WTC11 (cell line): ENCODE measurements around the gene NRP2. TPM values are rescaled to one million over a fixed set of nuclear protein-coding genes. Genes with fewer than 3 reads are reported as not detected.

Experiments used
- ATAC-seq: fragments of 200-7000 bp; cut with Tn5 transposase; 2 replicates; pipeline ENCODE4 v1.10.0; 2021; ENCODE audit warnings: mild to moderate bottlenecking, moderate library complexity
- CTCF ChIA-PET: fragments of 300-600 bp; sonication (Branson Sonifier 250); formaldehyde crosslinking; loops from one replicate; lab custom pipeline; 2021; ENCODE audit warnings: antibody characterized with exemption; lab: Charles Lee
- POLR2A ChIA-PET: fragments of 350-600 bp; sonication (Branson Sonifier 250); formaldehyde crosslinking; loops from one replicate; lab custom pipeline; 2021; ENCODE audit warnings: antibody characterized with exemption; lab: Charles Lee
- DNase-seq: peaks from one replicate; pipeline ENCODE4 v3.0.0; 2021; ENCODE audit warnings: low spot score
- H3K27ac Mint-ChIP-seq: 2 replicates; pipeline ENCODE4 v1.8.0; 2021; ENCODE audit warnings: mixed read lengths
- H3K27me3 Mint-ChIP-seq: 2 replicates; pipeline ENCODE4 v1.8.0; 2021; ENCODE audit warnings: low read depth, mild to moderate bottlenecking, moderate library complexity, mixed read lengths
- H3K36me3 Mint-ChIP-seq: 2 replicates; pipeline ENCODE4 v1.8.0; 2021; ENCODE audit warnings: mixed read lengths
- H3K4me1 Mint-ChIP-seq: 2 replicates; pipeline ENCODE4 v1.8.0; 2022; ENCODE audit warnings: mixed read lengths
- H3K4me3 Mint-ChIP-seq: 2 replicates; pipeline ENCODE4 v1.8.0; 2021; ENCODE audit warnings: mild to moderate bottlenecking, moderate library complexity, mixed read lengths
- H3K9me3 Mint-ChIP-seq: 2 replicates; pipeline ENCODE4 v1.8.0; 2021; ENCODE audit warnings: mixed read lengths
- CBFB ChIP-seq: sonication (generic); formaldehyde crosslinking; IDR thresholded peaks from 2 replicates; pipeline ENCODE4 v1.8.1; 2022; ENCODE audit warnings: mild to moderate bottlenecking, low read depth, missing genetic modification reagents
- E2F1 ChIP-seq: sonication (generic); formaldehyde crosslinking; IDR thresholded peaks from 2 replicates; pipeline ENCODE4 v1.8.0; 2022; ENCODE audit warnings: mild to moderate bottlenecking, missing genetic modification reagents
- EMX1 ChIP-seq: fragments of 250-450 bp; sonication (Bioruptor Pico); IDR thresholded peaks from 2 replicates; pipeline ENCODE4 v1.8.0; 2021; ENCODE audit warnings: mild to moderate bottlenecking
- FOXJ3 ChIP-seq: sonication (generic); formaldehyde crosslinking; IDR thresholded peaks from 2 replicates; pipeline ENCODE4 v1.9.0; 2021; ENCODE audit warnings: missing genetic modification reagents, mild to moderate bottlenecking, borderline replicate concordance
- GABPB1 ChIP-seq: sonication (generic); formaldehyde crosslinking; IDR thresholded peaks from 2 replicates; pipeline ENCODE4 v1.8.1; 2023; ENCODE audit warnings: mild to moderate bottlenecking, missing genetic modification reagents
- GTF2I ChIP-seq: fragments of 250-450 bp; sonication (Bioruptor Pico); conservative IDR thresholded peaks from 2 replicates; pipeline ENCODE4 v1.4.0; 2021; ENCODE audit warnings: mild to moderate bottlenecking
- JAZF1 ChIP-seq: fragments of 250-450 bp; sonication (Bioruptor Pico); IDR thresholded peaks from 2 replicates; pipeline ENCODE4 v1.9.0; 2021; ENCODE audit warnings: moderate library complexity, mild to moderate bottlenecking, inconsistent platforms
- KAT7 ChIP-seq: sonication (generic); formaldehyde crosslinking; IDR thresholded peaks from 2 replicates; pipeline ENCODE4 v1.8.1; 2023; ENCODE audit warnings: missing genetic modification reagents, mild to moderate bottlenecking, borderline replicate concordance
- MYBL2 ChIP-seq: sonication (generic); formaldehyde crosslinking; IDR thresholded peaks from 2 replicates; pipeline ENCODE4 v1.8.1; 2023; ENCODE audit warnings: mild to moderate bottlenecking, moderate library complexity, missing genetic modification reagents
- NR2C2 ChIP-seq: sonication (generic); formaldehyde crosslinking; IDR thresholded peaks from 2 replicates; pipeline ENCODE4 v1.8.0; 2022; ENCODE audit warnings: mild to moderate bottlenecking, missing genetic modification reagents
- SP1 ChIP-seq: sonication (generic); formaldehyde crosslinking; conservative IDR thresholded peaks from 2 replicates; pipeline ENCODE4 v1.8.1; 2022; ENCODE audit warnings: missing genetic modification reagents
- TCF7 ChIP-seq: sonication (generic); formaldehyde crosslinking; IDR thresholded peaks from 2 replicates; pipeline ENCODE4 v1.8.0; 2022; ENCODE audit warnings: mild to moderate bottlenecking, low read depth, missing genetic modification reagents, moderate library complexity
- USF2 ChIP-seq: sonication (generic); formaldehyde crosslinking; IDR thresholded peaks from 2 replicates; pipeline ENCODE4 v1.8.1; 2023; ENCODE audit warnings: mild to moderate bottlenecking, missing genetic modification reagents, moderate library complexity
- ZBTB43 ChIP-seq: sonication (generic); formaldehyde crosslinking; IDR thresholded peaks from 2 replicates; pipeline ENCODE4 v1.8.1; 2023; ENCODE audit warnings: mild to moderate bottlenecking, missing genetic modification reagents
- ZNF121 ChIP-seq: sonication (generic); formaldehyde crosslinking; IDR thresholded peaks from 2 replicates; pipeline ENCODE4 v1.8.0; 2023; ENCODE audit warnings: missing genetic modification reagents
- ZNF138 ChIP-seq: sonication (generic); formaldehyde crosslinking; conservative IDR thresholded peaks from 2 replicates; pipeline ENCODE4 v1.8.1; 2022; ENCODE audit warnings: mild to moderate bottlenecking, moderate library complexity, missing genetic modification reagents
- ZNF232 ChIP-seq: sonication (generic); formaldehyde crosslinking; IDR thresholded peaks from 2 replicates; pipeline ENCODE4 v1.8.0; 2022; ENCODE audit warnings: mild to moderate bottlenecking, missing genetic modification reagents
- ZNF317 ChIP-seq: sonication (generic); formaldehyde crosslinking; IDR thresholded peaks from 2 replicates; pipeline ENCODE4 v1.8.1; 2023; ENCODE audit warnings: low read depth, mild to moderate bottlenecking, moderate library complexity, missing genetic modification reagents, borderline replicate concordance
- ZNF396 ChIP-seq: fragments of 250-450 bp; sonication (Bioruptor Pico); IDR thresholded peaks from 2 replicates; pipeline ENCODE4 v1.8.0; 2021; ENCODE audit warnings: mild to moderate bottlenecking, moderate library complexity, borderline replicate concordance
- total RNA-seq: library from RNA; stranded (reverse); gene quantifications from 3 replicates; pipeline ENCODE4 v1.2.3, GENCODE V29; 2021
- TF ChIP-seq, protein P1 (sequence below): fragments of 250-450 bp; sonication (Bioruptor Pico); IDR thresholded peaks from 2 replicates; pipeline ENCODE4 v1.9.0; 2021; ENCODE audit warnings: mild to moderate bottlenecking

The NRP2 gene
- total RNA-seq, 1 experiment from 2014 or later, result 41.0 TPM

DNA sequence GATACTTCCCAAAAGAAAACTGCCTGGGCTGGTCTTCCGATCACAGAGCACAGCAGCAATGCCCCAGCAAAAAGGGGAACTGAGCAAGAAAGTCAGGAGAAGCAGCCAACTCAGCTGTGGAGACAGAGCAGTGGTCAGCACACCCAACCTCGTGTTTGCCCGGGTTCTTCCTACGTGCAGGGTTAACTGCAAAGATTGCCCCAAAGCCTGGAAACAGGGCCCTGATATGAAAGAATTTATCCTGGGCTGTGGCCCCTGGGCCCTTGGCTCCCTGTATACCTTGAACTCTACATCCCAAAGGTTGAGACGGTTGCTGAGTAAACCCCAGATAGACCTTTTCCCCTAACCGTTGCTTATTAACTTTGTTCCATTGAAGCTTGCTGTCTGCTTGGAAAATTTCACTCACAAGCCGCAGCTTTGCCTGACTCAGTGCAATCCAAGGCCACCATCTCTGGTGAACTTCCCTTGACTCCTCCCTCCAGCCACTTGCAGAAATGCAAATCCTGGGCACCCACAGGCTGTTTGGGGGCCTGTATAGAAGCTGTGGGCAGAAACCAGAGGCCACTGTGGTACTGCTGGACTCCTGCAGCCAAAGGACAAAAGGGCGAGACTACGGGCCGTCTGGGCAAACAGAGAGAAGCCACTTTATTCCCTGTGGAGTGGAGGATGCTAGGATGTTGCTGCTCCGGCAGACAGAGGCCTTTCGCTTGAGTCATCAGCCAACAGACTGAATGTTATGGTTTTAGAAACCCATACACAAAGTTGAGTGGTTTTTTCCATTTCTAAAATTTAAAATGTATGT, 18.2 kb downstream of the NRP2 start (continued):
- no peak for TF ChIP-seq ZNF396 (CRISPR knock-in tag)
- TF ChIP-seq JAZF1 (CRISPR knock-in tag), result no peak
- TF ChIP-seq, all 79 proteins: peak for 0

- no peak for ATAC-seq
- Mint-ChIP-seq H3K27ac (no peak overlapping the region), H3K9me3 (no peaks in the 10 kb centered on the region), H3K4me1 (peaks cover 77% of the 10 kb centered on the region)
- CTCF ChIA-PET, result interaction anchor here (3.7 kb wide), 1 partner anchor 19 kb away, joined by 15 read pairs; no protein-coding TSS in a partner anchor
- no peak for TF ChIP-seq E2F1 (CRISPR knock-in tag)
- TF ChIP-seq ZNF317 (CRISPR knock-in tag), result no peak
- no peak for TF ChIP-seq TCF7 (CRISPR knock-in tag)
- TF ChIP-seq ZBTB43, result no peak
- TF ChIP-seq FOXJ3 (CRISPR knock-in tag), result no peak
- TF ChIP-seq EMX1, result no peak
- no peak for TF ChIP-seq ZNF138 (CRISPR knock-in tag)
- no peak for TF ChIP-seq MYBL2
- TF ChIP-seq ZNF121 (CRISPR knock-in tag), result no peak
- no peak for TF ChIP-seq GTF2I (CRISPR knock-in tag)
- TF ChIP-seq, protein P1, sequence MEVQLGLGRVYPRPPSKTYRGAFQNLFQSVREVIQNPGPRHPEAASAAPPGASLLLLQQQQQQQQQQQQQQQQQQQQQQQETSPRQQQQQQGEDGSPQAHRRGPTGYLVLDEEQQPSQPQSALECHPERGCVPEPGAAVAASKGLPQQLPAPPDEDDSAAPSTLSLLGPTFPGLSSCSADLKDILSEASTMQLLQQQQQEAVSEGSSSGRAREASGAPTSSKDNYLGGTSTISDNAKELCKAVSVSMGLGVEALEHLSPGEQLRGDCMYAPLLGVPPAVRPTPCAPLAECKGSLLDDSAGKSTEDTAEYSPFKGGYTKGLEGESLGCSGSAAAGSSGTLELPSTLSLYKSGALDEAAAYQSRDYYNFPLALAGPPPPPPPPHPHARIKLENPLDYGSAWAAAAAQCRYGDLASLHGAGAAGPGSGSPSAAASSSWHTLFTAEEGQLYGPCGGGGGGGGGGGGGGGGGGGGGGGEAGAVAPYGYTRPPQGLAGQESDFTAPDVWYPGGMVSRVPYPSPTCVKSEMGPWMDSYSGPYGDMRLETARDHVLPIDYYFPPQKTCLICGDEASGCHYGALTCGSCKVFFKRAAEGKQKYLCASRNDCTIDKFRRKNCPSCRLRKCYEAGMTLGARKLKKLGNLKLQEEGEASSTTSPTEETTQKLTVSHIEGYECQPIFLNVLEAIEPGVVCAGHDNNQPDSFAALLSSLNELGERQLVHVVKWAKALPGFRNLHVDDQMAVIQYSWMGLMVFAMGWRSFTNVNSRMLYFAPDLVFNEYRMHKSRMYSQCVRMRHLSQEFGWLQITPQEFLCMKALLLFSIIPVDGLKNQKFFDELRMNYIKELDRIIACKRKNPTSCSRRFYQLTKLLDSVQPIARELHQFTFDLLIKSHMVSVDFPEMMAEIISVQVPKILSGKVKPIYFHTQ, result no peak
- no peak for TF ChIP-seq CBFB
- TF ChIP-seq ZNF232 (CRISPR knock-in tag), result no peak
- TF ChIP-seq NR2C2 (CRISPR knock-in tag), result no peak
- no peak for TF ChIP-seq USF2 (CRISPR knock-in tag)
- TF ChIP-seq KAT7 (CRISPR knock-in tag), result no peak
- TF ChIP-seq GABPB1, result no peak
- no peak for TF ChIP-seq SP1
- TF ChIP-seq, all 79 proteins: peak for 0
- Mint-ChIP-seq H3K4me3 (no peak overlapping the region), H3K27me3 (no peaks in the 10 kb centered on the region), H3K36me3 (0 out of 2 replicates have a peak, but pooled peaks cover 2% of the 10 kb centered on the region)
- no peak for DNase-seq
- POLR2A ChIA-PET, result interaction anchor here (0.6 kb wide), 1 partner anchor 10 kb away, joined by 3 read pairs; no protein-coding TSS in a partner anchor
Measured at GRCh38 chr2:205701509-205701908, 19.2 kb downstream of the NRP2 start.
